Stimulated activated CD4-positive, alpha-beta T cell treated with anti-CD3 and anti-CD28 coated beads, TNF-alpha, amount 100 ng/mL, for 1 hour (primary cell): ENCODE measurements around the gene CFD.
"Not testable (repeated sequence)": the region's sequence is repeated elsewhere in the genome, so short reads cannot be mapped to it uniquely, and the experiment has no call there.

Experiments
- DNase-seq, 3 donors: peaks; one replicate each; pipeline ENCODE4 v3.0.0-alpha.2; 2020; ENCODE audit warnings: low read depth in 3 of 3, low spot score in 1 of 3

CFD gene

GRCh38 chr19:887599-887998, 28.1 kb downstream of the CFD start:
- no peak for DNase-seq

GRCh38 chr19:888581-889385, 29.3 kb downstream of the CFD start:
- peak in 1 of 3 donors; percentile 26 for DNase-seq

GRCh38 chr19:889662-890295, 30.3 kb downstream of the CFD start:
- DNase-seq: no peak

- DNase-seq: no peak
These were observed 31.4 kb downstream of the CFD start for GRCh38 chr19:890831-891230.

- DNase-seq: not testable (repeated sequence)
These were observed 32.1 kb downstream of the CFD start for GRCh38 chr19:891421-892200.

- DNase-seq: no peak
These were observed 32.9 kb downstream of the CFD start for GRCh38 chr19:892243-892893.

GRCh38 chr19:892894-893689, 33.6 kb downstream of the CFD start, which contains the start of the genes MED16 and RNU6-9:
TSS of gene MED16 (minus strand) at chr19:893187. CDS start at chr19:891131, 2,056 bp downstream.
TSS of gene RNU6-9 (plus strand) at chr19:893484.
- peak; percentile 74 to 83 (median 79) for DNase-seq

GRCh38 chr19:896434-896833, 37.0 kb downstream of the CFD start:
- no peak for DNase-seq

GRCh38 chr19:896999-897398, 37.5 kb downstream of the CFD start:
- DNase-seq: no peak

- DNase-seq: no peak
These were observed 38.1 kb downstream of the CFD start for GRCh38 chr19:897442-898039.

GRCh38 chr19:898663-899062, 39.2 kb downstream of the CFD start:
- DNase-seq: no peak

GRCh38 chr19:899336-900042, 40.0 kb downstream of the CFD start:
- no peak for DNase-seq

GRCh38 chr19:900043-900301, 40.5 kb downstream of the CFD start:
- no peak for DNase-seq

- DNase-seq: no peak
These were observed 41.0 kb downstream of the CFD start for GRCh38 chr19:900302-901111.

GRCh38 chr19:901216-902092, 42.0 kb downstream of the CFD start:
- no peak for DNase-seq

GRCh38 chr19:902093-902370, 42.6 kb downstream of the CFD start:
- no peak for DNase-seq

GRCh38 chr19:902446-903226, 43.2 kb downstream of the CFD start:
- DNase-seq: no peak
